Measurements from ENCODE around the gene MESP2.

DNA sequence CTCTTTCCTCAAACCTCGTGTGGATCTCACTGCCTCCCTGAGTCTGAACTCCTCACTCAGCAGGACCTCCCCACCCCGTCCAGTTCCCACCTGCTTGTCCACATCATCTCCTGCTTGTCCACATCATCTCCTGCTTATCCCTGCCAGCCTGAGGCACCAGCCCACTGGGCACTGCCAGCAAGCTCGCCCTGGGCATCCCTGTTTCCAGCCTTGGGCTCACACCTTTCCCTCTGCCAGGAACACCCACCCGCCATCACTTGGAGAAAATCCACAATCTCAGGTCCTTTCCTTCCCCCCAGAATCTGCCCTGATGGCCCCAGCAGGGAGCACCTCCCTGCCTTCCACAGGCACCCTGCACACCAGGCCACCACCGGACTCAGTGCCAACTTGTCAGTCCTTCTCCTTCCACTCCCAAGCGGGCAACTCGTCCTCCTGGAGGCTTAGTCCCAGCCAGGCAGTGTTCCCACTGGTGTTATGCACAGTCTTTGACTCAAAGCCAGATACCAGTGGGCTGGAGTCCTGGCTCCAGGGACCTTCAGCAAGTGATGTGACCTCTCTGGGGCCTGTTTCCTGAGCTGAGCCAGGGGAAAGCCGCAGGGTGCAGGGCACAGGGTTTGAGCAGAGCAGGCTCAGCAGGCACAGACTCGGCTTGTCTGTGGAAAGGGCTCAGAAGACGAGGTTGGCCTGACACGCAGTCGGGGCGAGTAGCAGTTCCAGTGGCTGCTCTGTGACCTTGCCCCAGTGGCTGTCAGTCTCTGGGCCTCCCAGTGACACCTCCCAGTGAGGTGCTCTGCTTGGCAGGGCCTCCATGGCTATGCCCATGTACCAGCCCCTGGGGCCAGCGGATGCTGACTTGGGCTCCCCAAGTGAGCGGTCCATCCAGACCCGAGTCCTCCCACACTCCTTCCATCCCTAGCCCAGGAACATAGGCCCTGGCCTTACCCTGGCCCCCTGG, 9.5 kb upstream of the MESP2 start:
- TF ChIP-seq POLR2A (IDR thresholded peaks at IDR 0.05; ENCODE audit: control extremely low read depth in 1 of 2, low read depth in 2 of 2, low read length in 2 of 2) (no peak), EZH2 (IDR thresholded peaks at IDR 0.05; ENCODE audit: low read depth, low read length, severe bottlenecking) (no peak), EP300 (IDR thresholded peaks at IDR 0.05; ENCODE audit: borderline replicate concordance in 1 of 2, low read depth in 2 of 2, low read length in 2 of 2) (no peak), TBP (IDR thresholded peaks at IDR 0.05; ENCODE audit: low read depth, low read length) (no peak), HDAC2 (IDR thresholded peaks at IDR 0.05; ENCODE audit: borderline replicate concordance in 1 of 2, low read depth in 2 of 2, low read length in 2 of 2) (no peak), BACH1 (IDR thresholded peaks at IDR 0.05; ENCODE audit: low read length) (no peak)
- TF ChIP-seq, protein P1, sequence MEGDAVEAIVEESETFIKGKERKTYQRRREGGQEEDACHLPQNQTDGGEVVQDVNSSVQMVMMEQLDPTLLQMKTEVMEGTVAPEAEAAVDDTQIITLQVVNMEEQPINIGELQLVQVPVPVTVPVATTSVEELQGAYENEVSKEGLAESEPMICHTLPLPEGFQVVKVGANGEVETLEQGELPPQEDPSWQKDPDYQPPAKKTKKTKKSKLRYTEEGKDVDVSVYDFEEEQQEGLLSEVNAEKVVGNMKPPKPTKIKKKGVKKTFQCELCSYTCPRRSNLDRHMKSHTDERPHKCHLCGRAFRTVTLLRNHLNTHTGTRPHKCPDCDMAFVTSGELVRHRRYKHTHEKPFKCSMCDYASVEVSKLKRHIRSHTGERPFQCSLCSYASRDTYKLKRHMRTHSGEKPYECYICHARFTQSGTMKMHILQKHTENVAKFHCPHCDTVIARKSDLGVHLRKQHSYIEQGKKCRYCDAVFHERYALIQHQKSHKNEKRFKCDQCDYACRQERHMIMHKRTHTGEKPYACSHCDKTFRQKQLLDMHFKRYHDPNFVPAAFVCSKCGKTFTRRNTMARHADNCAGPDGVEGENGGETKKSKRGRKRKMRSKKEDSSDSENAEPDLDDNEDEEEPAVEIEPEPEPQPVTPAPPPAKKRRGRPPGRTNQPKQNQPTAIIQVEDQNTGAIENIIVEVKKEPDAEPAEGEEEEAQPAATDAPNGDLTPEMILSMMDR (IDR thresholded peaks at IDR 0.05; ENCODE audit: control extremely low read depth in 1 of 3, insufficient read depth in 1 of 3, low read depth in 1 of 3, low read length in 3 of 3): no peak
- TF ChIP-seq, protein P2, sequence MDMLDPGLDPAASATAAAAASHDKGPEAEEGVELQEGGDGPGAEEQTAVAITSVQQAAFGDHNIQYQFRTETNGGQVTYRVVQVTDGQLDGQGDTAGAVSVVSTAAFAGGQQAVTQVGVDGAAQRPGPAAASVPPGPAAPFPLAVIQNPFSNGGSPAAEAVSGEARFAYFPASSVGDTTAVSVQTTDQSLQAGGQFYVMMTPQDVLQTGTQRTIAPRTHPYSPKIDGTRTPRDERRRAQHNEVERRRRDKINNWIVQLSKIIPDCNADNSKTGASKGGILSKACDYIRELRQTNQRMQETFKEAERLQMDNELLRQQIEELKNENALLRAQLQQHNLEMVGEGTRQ (IDR thresholded peaks at IDR 0.05; ENCODE audit: low read length): no peak
